Peyer's patch (tissue), 4 donors: ENCODE measurements around the gene MRTFB. TPM values are rescaled to one million over a fixed set of nuclear protein-coding genes. Genes with fewer than 3 reads are reported as not detected.

Experiments
- DNase-seq, 3 donors: peaks; one replicate each; pipeline ENCODE4 v3.0.0-alpha.2; 2017 to 2019
- H3K27ac ChIP-seq, 4 donors: fragments of 200-600 bp; sonication (generic); one replicate each; pipeline ENCODE4 v1.5.1; 2016 to 2019
- H3K27me3 ChIP-seq, 2 donors: fragments of 200-600 bp; sonication (generic); one replicate each; pipeline ENCODE4 v1.5.1; 2019
- H3K36me3 ChIP-seq, 3 donors: fragments of 200-600 bp; sonication (generic); one replicate each; pipeline ENCODE4 v1.5.1; 2016 to 2019
- H3K4me1 ChIP-seq, 4 donors: fragments of 200-600 bp; sonication (generic); one replicate each; pipeline ENCODE4 v1.5.1; 2016 to 2019
- H3K4me3 ChIP-seq, 4 donors: fragments of 200-600 bp; sonication (generic); 1 replicate in 3 of 4; 2 replicates in 1 of 4; pipeline ENCODE4 v1.5.1; 2016 to 2019; ENCODE audit warnings: mild to moderate bottlenecking in 1 of 4
- H3K9me3 ChIP-seq, 4 donors: fragments of 200-600 bp; sonication (generic); one replicate each; pipeline ENCODE4 v1.5.1; 2016 to 2019; ENCODE audit warnings: mild to moderate bottlenecking in 1 of 4
- CTCF ChIP-seq, 6 experiments: fragments of 450-650 bp in 4 of 6; fragments of 200-600 bp in 2 of 6; sonication (generic) in 1 of 6; IDR thresholded peaks; one replicate each; pipeline ENCODE4 v1.5.1; 2017 to 2019; ENCODE audit warnings: antibody characterized with exemption in 6 of 6, mild to moderate bottlenecking in 3 of 6, moderate library complexity in 1 of 6
- POLR2A ChIP-seq, 2 donors: fragments of 450-650 bp; IDR thresholded peaks; one replicate each; pipeline ENCODE4 v1.5.1; 2017; ENCODE audit warnings: antibody characterized with exemption in 2 of 2, mild to moderate bottlenecking in 2 of 2, moderate library complexity in 2 of 2
- total RNA-seq, 4 donors: library from RNA; depleted of rRNA; stranded (reverse); fragments of >200 nt; gene quantifications; one replicate each; pipeline ENCODE4 v1.1.0, GENCODE V29; 2016

The MRTFB gene
- total RNA-seq, 4 donors from 2014 or later, result 42.2 to 136 (median 68.7) TPM

- H3K4me3 ChIP-seq, result no peak overlapping the region
- no peaks in the 10 kb centered on the region for H3K36me3 ChIP-seq
- H3K27me3 ChIP-seq, result peaks cover 0 to 3% of the 10 kb centered on the region in 2 donors
- no peak for DNase-seq
- H3K9me3 ChIP-seq, result no peaks in the 10 kb centered on the region
- no peak overlapping the region for H3K27ac ChIP-seq
- H3K4me1 ChIP-seq, result peaks cover 0 to 31% (median 9%) of the 10 kb centered on the region in 4 donors
- TF ChIP-seq POLR2A (IDR thresholded peaks at IDR 0.05) (no peak), CTCF (IDR thresholded peaks at IDR 0.05) (no peak)
Observed at GRCh38 chr16:14304891-14305460, 233.9 kb downstream of the MRTFB start.

GRCh38 chr16:14306485-14307058 is 235.5 kb downstream of the MRTFB start:
- Histone ChIP-seq H3K4me1 (peaks cover 0 to 27% (median 9%) of the 10 kb centered on the region in 4 donors), H3K36me3 (no peaks in the 10 kb centered on the region), H3K9me3 (no peaks in the 10 kb centered on the region), H3K4me3 (no peak overlapping the region), H3K27ac (no peak overlapping the region), H3K27me3 (peaks cover 0 to 3% of the 10 kb centered on the region in 2 donors)
- TF ChIP-seq CTCF (IDR thresholded peaks at IDR 0.05) (no peak), POLR2A (IDR thresholded peaks at IDR 0.05) (no peak)
- DNase-seq, result no peak

GRCh38 chr16:14307059-14307526 is 236.0 kb downstream of the MRTFB start:
- DNase-seq, result no peak
- Histone ChIP-seq H3K27ac (peak overlapping the region in 1 of 4 donors; percentile 10), H3K4me3 (no peak overlapping the region), H3K27me3 (peaks cover 0 to 3% of the 10 kb centered on the region in 2 donors), H3K4me1 (peaks cover 0 to 25% (median 8%) of the 10 kb centered on the region in 4 donors), H3K9me3 (no peaks in the 10 kb centered on the region), H3K36me3 (no peaks in the 10 kb centered on the region)
- TF ChIP-seq POLR2A (IDR thresholded peaks at IDR 0.05), result no peak
- no peak for TF ChIP-seq CTCF (IDR thresholded peaks at IDR 0.05)

- TF ChIP-seq CTCF (IDR thresholded peaks at IDR 0.05), result no peak
- TF ChIP-seq POLR2A (IDR thresholded peaks at IDR 0.05), result no peak
- no peaks in the 10 kb centered on the region for H3K36me3 ChIP-seq
- peaks cover 0 to 19% (median 5%) of the 10 kb centered on the region in 4 donors for H3K4me1 ChIP-seq
- H3K27me3 ChIP-seq, result peaks cover 0 to under 1% of the 10 kb centered on the region in 2 donors
- DNase-seq, result no peak
- H3K9me3 ChIP-seq, result no peaks in the 10 kb centered on the region
- H3K27ac ChIP-seq, result peak overlapping the region in 1 of 4 donors; percentile 40
- no peak overlapping the region for H3K4me3 ChIP-seq
Observed at GRCh38 chr16:14307527-14308367, 236.6 kb downstream of the MRTFB start.

- TF ChIP-seq CTCF (IDR thresholded peaks at IDR 0.05) (no peak), POLR2A (IDR thresholded peaks at IDR 0.05) (no peak)
Observed at GRCh38 chr16:14308368-14308723, 237.2 kb downstream of the MRTFB start.

More at GRCh38 chr16:14308368-14308723, 237.2 kb downstream of the MRTFB start:
- no peak for DNase-seq
- Histone ChIP-seq H3K4me1 (peaks cover 0 to 14% (median 3%) of the 10 kb centered on the region in 4 donors), H3K36me3 (no peaks in the 10 kb centered on the region), H3K9me3 (no peaks in the 10 kb centered on the region), H3K27me3 (no peaks in the 10 kb centered on the region), H3K27ac (peak overlapping the region in 1 of 4 donors; percentile 40), H3K4me3 (no peak overlapping the region)
